Activated B cell treated with CpG ODN at 0.5 μM for 24 hours (primary cell): ENCODE data around the gene RASSF6. TPM values are rescaled to one million over a fixed set of nuclear protein-coding genes. Genes with fewer than 3 reads are reported as not detected.

Experiments used
- ATAC-seq: fragments of 200-7000 bp; cut with Tn5 transposase; one replicate; pipeline ENCODE4 v1.10.0; 2021; ENCODE audit warnings: low read depth, mild to moderate bottlenecking, moderate library complexity
- CTCF ChIA-PET: fragments of 350-600 bp; sonication (Branson Sonifier 250); formaldehyde crosslinking; loops from one replicate; lab custom pipeline; 2021; ENCODE audit warnings: antibody characterized with exemption; lab: Charles Lee
- POLR2A ChIA-PET: fragments of 350-600 bp; sonication (Branson Sonifier 250); formaldehyde crosslinking; loops from one replicate; lab custom pipeline; 2021; ENCODE audit warnings: antibody characterized with exemption; lab: Charles Lee
- DNase-seq: peaks from one replicate; pipeline ENCODE4 v3.0.0; 2022
- H3K27ac Mint-ChIP-seq: one replicate; pipeline ENCODE4 v1.8.0; 2020; ENCODE audit warnings: mixed read lengths
- H3K27me3 Mint-ChIP-seq: one replicate; pipeline ENCODE4 v1.8.0; 2021; ENCODE audit warnings: mixed read lengths
- H3K36me3 Mint-ChIP-seq: one replicate; pipeline ENCODE4 v1.8.0; 2021; ENCODE audit warnings: low read depth, mixed read lengths
- H3K4me1 Mint-ChIP-seq: one replicate; pipeline ENCODE4 v1.8.0; 2021; ENCODE audit warnings: mixed read lengths
- H3K4me3 Mint-ChIP-seq: one replicate; pipeline ENCODE4 v1.8.0; 2020; ENCODE audit warnings: mild to moderate bottlenecking, mixed read lengths
- H3K9me3 Mint-ChIP-seq: one replicate; pipeline ENCODE4 v1.8.0; 2020; ENCODE audit warnings: mixed read lengths
- CTCF ChIP-seq: fragments of 200-600 bp; IDR thresholded peaks from one replicate; pipeline ENCODE4 v1.8.0; 2022; ENCODE audit warnings: antibody characterized with exemption, mild to moderate bottlenecking
- intact Hi-C: fragments of 100-400 bp; cut with micrococcal nuclease; formaldehyde crosslinking; loops from one replicate; pipeline ENCODE4 v1.15.1; 2024
- total RNA-seq: library from RNA; stranded (reverse); gene quantifications from 2 replicates; pipeline ENCODE4 v1.2.3, GENCODE V29; 2022

Gene RASSF6
- total RNA-seq, 1 donor from 2014 or later: 4.0 TPM

- intact Hi-C loops: loop anchor here (1.0 to 5.0 kb wide), 3 partner anchors 14 to 520 kb away; partner anchors contain the start of genes ANKRD17 and COX18
- Mint-ChIP-seq H3K4me3 (peak overlapping the region; percentile 48), H3K27me3 (no peaks in the 10 kb centered on the region), H3K27ac (peak overlapping the region; percentile 80), H3K9me3 (no peaks in the 10 kb centered on the region), H3K36me3 (no peaks in the 10 kb centered on the region), H3K4me1 (peaks cover 20% of the 10 kb centered on the region)
- TF ChIP-seq CTCF: no peak
- ChIA-PET CTCF (interaction anchor here (0.9 to 2.2 kb wide), 3 partner anchors 14 to 63 kb away, joined by 4 to 8 read pairs (median 8); no protein-coding TSS in a partner anchor), POLR2A (interaction anchor here (0.9 to 2.3 kb wide), 5 partner anchors 14 to 331 kb away, joined by 4 to 14 read pairs (median 9); partner anchors contain the start of gene ANKRD17)
- ATAC-seq (peak; percentile 52), DNase-seq (no peak)
Observed at GRCh38 chr4:73589261-73589847, 30.9 kb downstream of the RASSF6 start.

- no peak overlapping the region for H3K27ac Mint-ChIP-seq
- H3K4me3 Mint-ChIP-seq: no peak overlapping the region
- no peak for DNase-seq
- peaks cover 20% of the 10 kb centered on the region for H3K4me1 Mint-ChIP-seq
- ChIA-PET POLR2A (interaction anchor here (0.9 to 2.3 kb wide), 4 partner anchors 15 to 330 kb away, joined by 4 to 14 read pairs (median 10); partner anchors contain the start of gene ANKRD17), CTCF (interaction anchor here (2.1 kb wide), 1 partner anchor 64 kb away, joined by 8 read pairs; no protein-coding TSS in a partner anchor)
- intact Hi-C loops: loop anchor here (1.0 to 5.0 kb wide), 3 partner anchors 15 to 519 kb away; partner anchors contain the start of genes ANKRD17 and COX18
- no peak for ATAC-seq
- no peak for TF ChIP-seq CTCF
- no peaks in the 10 kb centered on the region for H3K36me3 Mint-ChIP-seq
- no peaks in the 10 kb centered on the region for H3K27me3 Mint-ChIP-seq
- H3K9me3 Mint-ChIP-seq: no peaks in the 10 kb centered on the region
Observed at GRCh38 chr4:73588613-73589012, 31.6 kb downstream of the RASSF6 start.

- Mint-ChIP-seq H3K4me1 (peaks cover 20% of the 10 kb centered on the region), H3K36me3 (no peaks in the 10 kb centered on the region), H3K27me3 (no peaks in the 10 kb centered on the region), H3K27ac (no peak overlapping the region), H3K9me3 (no peaks in the 10 kb centered on the region), H3K4me3 (no peak overlapping the region)
- DNase-seq (no peak), ATAC-seq (no peak)
- intact Hi-C loops: loop anchor here (5.0 kb wide), 1 partner anchor 329 kb away; the partner anchor contains the start of gene ANKRD17
- TF ChIP-seq CTCF: no peak
- ChIA-PET CTCF (no interaction called here), POLR2A (no interaction called here)
Observed at GRCh38 chr4:73586666-73587065, 33.6 kb downstream of the RASSF6 start.

GRCh38 chr4:73586040-73586439 lies 34.2 kb downstream of the RASSF6 start:
- Mint-ChIP-seq H3K27me3 (no peaks in the 10 kb centered on the region), H3K9me3 (no peaks in the 10 kb centered on the region), H3K27ac (no peak overlapping the region), H3K4me1 (peaks cover 20% of the 10 kb centered on the region), H3K4me3 (no peak overlapping the region), H3K36me3 (no peaks in the 10 kb centered on the region)
- intact Hi-C loops: loop anchor here (5.0 kb wide), 1 partner anchor 329 kb away; the partner anchor contains the start of gene ANKRD17
- no peak for TF ChIP-seq CTCF
- no peak for DNase-seq
- POLR2A ChIA-PET: no interaction called here
- CTCF ChIA-PET: interaction anchor here (0.6 kb wide), 1 partner anchor 972 kb away, joined by 3 read pairs; no protein-coding TSS in a partner anchor
- no peak for ATAC-seq

GRCh38 chr4:73585345-73585744 lies 34.9 kb downstream of the RASSF6 start:
- TF ChIP-seq CTCF: no peak
- CTCF ChIA-PET: interaction anchor here (0.6 to 1.2 kb wide), 2 partner anchors 12 to 971 kb away, joined by 3 to 4 read pairs; no protein-coding TSS in a partner anchor
- Mint-ChIP-seq H3K27ac (no peak overlapping the region), H3K36me3 (no peaks in the 10 kb centered on the region), H3K4me1 (peaks cover 15% of the 10 kb centered on the region), H3K9me3 (no peaks in the 10 kb centered on the region), H3K4me3 (no peak overlapping the region), H3K27me3 (no peaks in the 10 kb centered on the region)
- DNase-seq (no peak), ATAC-seq (no peak)
- POLR2A ChIA-PET: no interaction called here
- intact Hi-C loops: loop anchor here (5.0 kb wide), 1 partner anchor 328 kb away; the partner anchor contains the start of gene ANKRD17
